Retinal pigment epithelial cell (primary cell): ENCODE measurements around the gene TPM1.

Source experiments
- DNase-seq: peaks from one replicate; pipeline ENCODE4 v3.0.0-alpha.2; 2010; ENCODE audit warnings: low read depth
- H3K4me3 ChIP-seq: 2 replicates; pipeline ENCODE4 v1.5.1; 2011; ENCODE audit warnings: mild to moderate bottlenecking, low read length, control low read depth, moderate library complexity
- CTCF ChIP-seq: conservative IDR thresholded peaks from 2 replicates; pipeline ENCODE4 v1.5.1; 2011; ENCODE audit warnings: low read depth, low read length, control low read depth, inconsistent platforms

The TPM1 gene

GRCh38 chr15:63041402-63041973, 1.1 kb upstream of the TPM1 start:
- H3K4me3 ChIP-seq: peak overlapping the region; percentile 85
- no peak for TF ChIP-seq CTCF

GRCh38 chr15:63042877-63043334, 359 bp downstream of the TPM1 start:
- no peak for TF ChIP-seq CTCF
- DNase-seq: no peak
- H3K4me3 ChIP-seq: peak overlapping the region; percentile 85

More at GRCh38 chr15:63041402-63041973, 1.1 kb upstream of the TPM1 start:
- no peak for DNase-seq

GRCh38 chr15:63043335-63044076, 959 bp downstream of the TPM1 start:
- DNase-seq: no peak
- peak overlapping the region; percentile 85 for H3K4me3 ChIP-seq
- no peak for TF ChIP-seq CTCF

- H3K4me3 ChIP-seq: peak overlapping the region; percentile 85
- no peak for TF ChIP-seq CTCF
- DNase-seq: no peak
Measured at GRCh38 chr15:63044077-63044644, 1.6 kb downstream of the TPM1 start.

GRCh38 chr15:63044645-63045464, 2.3 kb downstream of the TPM1 start:
- peak; percentile 70 for DNase-seq
- no peak for TF ChIP-seq CTCF
- peak overlapping the region; percentile 85 for H3K4me3 ChIP-seq

- no peak for TF ChIP-seq CTCF
- no peak for DNase-seq
- peak overlapping the region; percentile 85 for H3K4me3 ChIP-seq
Measured at GRCh38 chr15:63045465-63045840, 2.9 kb downstream of the TPM1 start.
